Astrocyte (in vitro differentiated cells and primary cell): Measurements from ENCODE around the gene NUSAP1. TPM values are rescaled to one million over a fixed set of nuclear protein-coding genes. Genes with fewer than 3 reads are reported as not detected.
A peak's percentile ranks its signal among the peaks of the same experiment; 100 is the strongest.

ENCODE experiments used
- DNase-seq: peaks from one replicate; pipeline ENCODE4 v3.0.0-alpha.2; 2010; ENCODE audit warnings: low read depth
- FAIRE-seq: peaks from 2 replicates; lab custom pipeline; 2011; peaks lifted over from hg19 to GRCh38; lab: Jason Lieb, UNC
- H2AFZ ChIP-seq: 2 replicates; pipeline ENCODE4 v1.6.0; 2012; ENCODE audit warnings: low read depth, low read length, inconsistent platforms
- H3K27ac ChIP-seq: 2 replicates; pipeline ENCODE4 v1.5.1; 2011; ENCODE audit warnings: low read depth, low read length, inconsistent platforms
- H3K27me3 ChIP-seq: 2 replicates; pipeline ENCODE4 v1.6.0; 2011; ENCODE audit warnings: low read length, inconsistent platforms; ENCODE audit not compliant: insufficient read depth
- H3K36me3 ChIP-seq: 2 replicates; pipeline ENCODE4 v1.5.1; 2011; ENCODE audit warnings: low read length, inconsistent platforms; ENCODE audit not compliant: insufficient read depth
- H3K4me1 ChIP-seq: 2 replicates; pipeline ENCODE4 v1.5.1; 2011; ENCODE audit warnings: low read length, inconsistent platforms; ENCODE audit not compliant: insufficient read depth
- H3K4me2 ChIP-seq: 2 replicates; pipeline ENCODE4 v1.6.0; 2012; ENCODE audit warnings: low read length, inconsistent platforms
- H3K4me3 ChIP-seq: 2 replicates; pipeline ENCODE4 v1.5.1; 2011; ENCODE audit warnings: low read depth, mild to moderate bottlenecking, low read length, inconsistent platforms; ENCODE audit not compliant: insufficient read depth
- H3K79me2 ChIP-seq: 2 replicates; pipeline ENCODE4 v1.6.0; 2012; ENCODE audit warnings: mild to moderate bottlenecking, low read length, inconsistent platforms; ENCODE audit not compliant: insufficient read depth
- H3K9ac ChIP-seq: 2 replicates; pipeline ENCODE4 v1.6.0; 2012; ENCODE audit warnings: mild to moderate bottlenecking, low read length, inconsistent platforms
- H3K9me3 ChIP-seq: 2 replicates; pipeline ENCODE4 v1.5.1; 2012; ENCODE audit warnings: low read depth, mild to moderate bottlenecking, low read length, inconsistent platforms; ENCODE audit not compliant: insufficient read depth
- H4K20me1 ChIP-seq: 2 replicates; pipeline ENCODE4 v1.6.0; 2012; ENCODE audit warnings: low read length, inconsistent platforms; ENCODE audit not compliant: insufficient read depth
- H3K27ac Mint-ChIP-seq: one replicate; pipeline ENCODE4 v1.8.0; 2021; ENCODE audit warnings: mild to moderate bottlenecking, mixed read lengths; ENCODE audit not compliant: unreplicated experiment
- H3K27me3 Mint-ChIP-seq: one replicate; pipeline ENCODE4 v1.8.0; 2021; ENCODE audit warnings: low read depth, mixed read lengths; ENCODE audit not compliant: unreplicated experiment
- H3K36me3 Mint-ChIP-seq: one replicate; pipeline ENCODE4 v1.8.0; 2021; ENCODE audit warnings: low read depth, mixed read lengths; ENCODE audit not compliant: unreplicated experiment
- H3K4me1 Mint-ChIP-seq: one replicate; pipeline ENCODE4 v1.8.0; 2021; ENCODE audit warnings: low read depth, mixed read lengths; ENCODE audit not compliant: unreplicated experiment
- H3K4me3 Mint-ChIP-seq: one replicate; pipeline ENCODE4 v1.8.0; 2021; ENCODE audit warnings: mild to moderate bottlenecking, moderate library complexity, mixed read lengths; ENCODE audit not compliant: unreplicated experiment
- H3K9me3 Mint-ChIP-seq: one replicate; pipeline ENCODE4 v1.8.0; 2021; ENCODE audit warnings: mild to moderate bottlenecking, mixed read lengths; ENCODE audit not compliant: unreplicated experiment
- EZH2 ChIP-seq: IDR thresholded peaks from 2 replicates; pipeline ENCODE4 v1.6.1; 2012; ENCODE audit warnings: mild to moderate bottlenecking, low read length, inconsistent platforms; ENCODE audit not compliant: insufficient read depth
- total RNA-seq: library from RNA; stranded (reverse); gene quantifications from 2 replicates; pipeline ENCODE4 v1.2.1, GENCODE V29; 2021
- TF ChIP-seq, protein P1 (sequence below): IDR thresholded peaks from 2 replicates; pipeline ENCODE4 v1.5.1; 2011; ENCODE audit warnings: low read depth, mild to moderate bottlenecking, inconsistent platforms, low read length, moderate library complexity; ENCODE audit not compliant: insufficient read depth

Gene NUSAP1
- total RNA-seq, 1 donor from 2014 or later, result 7.7 TPM

DNA sequence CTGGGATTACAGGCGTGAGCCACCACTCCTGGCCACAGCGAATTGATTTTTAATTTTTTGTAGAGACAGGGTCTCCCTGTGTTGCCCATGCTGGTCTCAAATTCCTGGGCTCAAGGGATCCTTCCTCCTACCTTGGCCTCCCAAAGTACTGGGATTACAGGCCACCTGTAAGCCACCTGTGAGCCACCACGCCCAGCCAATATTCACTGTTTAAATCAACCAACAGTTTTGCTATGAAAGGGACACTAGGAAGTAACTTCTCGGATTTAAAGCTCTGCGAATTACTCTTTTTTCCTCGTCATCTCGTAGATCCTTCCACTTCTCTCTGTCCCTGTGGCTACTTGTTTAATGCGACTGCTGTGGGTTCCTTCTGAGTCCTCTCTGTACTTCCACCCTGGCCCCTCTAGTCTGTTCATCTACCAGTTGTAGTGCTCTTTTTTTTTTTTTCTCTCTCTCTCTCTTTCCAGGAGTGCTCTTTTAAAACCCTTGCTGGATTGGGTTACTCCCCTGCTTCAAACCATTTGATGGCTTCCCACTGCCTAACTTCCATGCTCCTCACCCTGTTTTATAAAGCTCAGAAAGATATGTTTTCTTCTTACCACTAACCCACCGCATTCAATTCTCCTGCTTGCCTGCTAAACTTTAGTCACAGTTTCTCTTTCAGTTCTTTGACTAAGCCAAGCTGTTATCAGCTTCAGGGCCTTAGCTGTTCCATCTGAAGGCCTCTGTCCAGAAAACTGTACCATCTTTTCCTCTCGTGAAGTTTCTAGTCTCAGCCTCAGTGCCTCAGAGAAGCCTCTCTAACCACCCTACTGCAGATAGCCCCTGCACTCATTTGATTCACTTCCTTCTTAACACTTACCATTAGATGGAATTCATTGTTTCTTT lies 96.6 kb downstream of the NUSAP1 start:
- H4K20me1 ChIP-seq, result peaks cover 54% of the 10 kb centered on the region
- Mint-ChIP-seq H3K4me1 (peaks cover 7% of the 10 kb centered on the region), H3K27ac (peak overlapping the region; percentile 75), H3K36me3 (peaks cover 2% of the 10 kb centered on the region), H3K27me3 (no peaks in the 10 kb centered on the region), H3K4me3 (no peak overlapping the region), H3K9me3 (peaks cover 2% of the 10 kb centered on the region)
- H3K4me3 ChIP-seq, result no peak overlapping the region
- no peaks in the 10 kb centered on the region for H3K27me3 ChIP-seq
- H3K79me2 ChIP-seq, result peaks cover 63% of the 10 kb centered on the region
- no peak for TF ChIP-seq EZH2
- TF ChIP-seq, protein P1, sequence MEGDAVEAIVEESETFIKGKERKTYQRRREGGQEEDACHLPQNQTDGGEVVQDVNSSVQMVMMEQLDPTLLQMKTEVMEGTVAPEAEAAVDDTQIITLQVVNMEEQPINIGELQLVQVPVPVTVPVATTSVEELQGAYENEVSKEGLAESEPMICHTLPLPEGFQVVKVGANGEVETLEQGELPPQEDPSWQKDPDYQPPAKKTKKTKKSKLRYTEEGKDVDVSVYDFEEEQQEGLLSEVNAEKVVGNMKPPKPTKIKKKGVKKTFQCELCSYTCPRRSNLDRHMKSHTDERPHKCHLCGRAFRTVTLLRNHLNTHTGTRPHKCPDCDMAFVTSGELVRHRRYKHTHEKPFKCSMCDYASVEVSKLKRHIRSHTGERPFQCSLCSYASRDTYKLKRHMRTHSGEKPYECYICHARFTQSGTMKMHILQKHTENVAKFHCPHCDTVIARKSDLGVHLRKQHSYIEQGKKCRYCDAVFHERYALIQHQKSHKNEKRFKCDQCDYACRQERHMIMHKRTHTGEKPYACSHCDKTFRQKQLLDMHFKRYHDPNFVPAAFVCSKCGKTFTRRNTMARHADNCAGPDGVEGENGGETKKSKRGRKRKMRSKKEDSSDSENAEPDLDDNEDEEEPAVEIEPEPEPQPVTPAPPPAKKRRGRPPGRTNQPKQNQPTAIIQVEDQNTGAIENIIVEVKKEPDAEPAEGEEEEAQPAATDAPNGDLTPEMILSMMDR, result no peak
- H3K27ac ChIP-seq, result no peak overlapping the region
- H3K36me3 ChIP-seq, result no peaks in the 10 kb centered on the region
- H3K9me3 ChIP-seq, result no peaks in the 10 kb centered on the region
- H3K9ac ChIP-seq, result no peak overlapping the region
- no peak for FAIRE-seq
- H3K4me2 ChIP-seq, result no peak overlapping the region
- H2AFZ ChIP-seq, result no peak overlapping the region
- no peak for DNase-seq
- H3K4me1 ChIP-seq, result no peaks in the 10 kb centered on the region

Other genes with a start within 250 kb of the NUSAP1 start
- gene INO80, start 216.6 kb upstream of the NUSAP1 start, total RNA-seq, result 17.0 and 17.3 TPM in 2 replicates
- gene EXD1, start 102.1 kb upstream of the NUSAP1 start, total RNA-seq, result 0.07 TPM in 1 of 2 replicates, not detected in the other
- 84.1 and 101 TPM in 2 replicates for gene CHP1, start 101.6 kb upstream of the NUSAP1 start, total RNA-seq
- gene OIP5, start 290 bp upstream of the NUSAP1 start, total RNA-seq, result 1.2 and 1.7 TPM in 2 replicates
- gene NDUFAF1, start 69.6 kb downstream of the NUSAP1 start, total RNA-seq, result 19.1 and 19.9 TPM in 2 replicates
- gene RTF1, start 84.2 kb downstream of the NUSAP1 start, total RNA-seq, result 37.8 and 42.0 TPM in 2 replicates
- 1.0 and 1.2 TPM in 2 replicates for gene ITPKA, start 161.0 kb downstream of the NUSAP1 start, total RNA-seq
- 0.14 TPM in 1 of 2 replicates, not detected in the other for gene LTK, start 180.9 kb downstream of the NUSAP1 start, total RNA-seq
- gene RPAP1, start 211.4 kb downstream of the NUSAP1 start, total RNA-seq, result 35.9 and 39.1 TPM in 2 replicates
- 28.5 and 34.0 TPM in 2 replicates for gene TYRO3, start 226.3 kb downstream of the NUSAP1 start, total RNA-seq